ENCODE results near the gene CHCHD4. TPM values are rescaled to one million over a fixed set of nuclear protein-coding genes. Genes with fewer than 3 reads are reported as not detected.

Gene CHCHD4
- total and polyA plus RNA-seq, 10 of the 15 experiments (the other 5 are each of a cell fraction or from before 2014, with no cell fraction given), result 21.0 to 46.8 (median 29.0) TPM

- CTCF ChIA-PET, result no interaction called here
- H3K4me2 ChIP-seq (ENCODE audit: control insufficient read depth, insufficient read depth), result no peak overlapping the region
Measured at GRCh38 chr3:14134291-14134690, 9.6 kb upstream of the CHCHD4 start.

GRCh38 chr3:14133876-14134275, 9.2 kb upstream of the CHCHD4 start:
- Histone ChIP-seq H3K4me1 (ENCODE audit: control insufficient read depth, insufficient read depth, low read length) (no peaks in the 10 kb centered on the region), H3K79me2 (ENCODE audit: control insufficient read depth, insufficient read depth, low read length) (peaks cover 1% of the 10 kb centered on the region; the same call in 1 of the 2 replicates), H3K27ac (ENCODE audit: control insufficient read depth, insufficient read depth) (no peak overlapping the region), H3K9me3 (replicated peaks; ENCODE audit: control insufficient read depth, insufficient read depth, low read length) (no peaks in the 10 kb centered on the region), H3K9ac (ENCODE audit: control insufficient read depth, insufficient read depth, low read length) (no peak overlapping the region), H3K27me3 (replicated peaks in 1 of 2; ENCODE audit: control insufficient read depth in 2 of 2, insufficient read depth in 2 of 2, low read length in 1 of 2) (no peaks in the 10 kb centered on the region), H3K4me2 (ENCODE audit: control insufficient read depth, insufficient read depth) (no peak overlapping the region), H2AFZ (ENCODE audit: control insufficient read depth, low read depth, low read length) (no peak overlapping the region), H3K36me3 (ENCODE audit: control insufficient read depth in 2 of 2, insufficient read depth in 2 of 2, low read length in 1 of 2) (peaks cover 20 to 29% of the 10 kb centered on the region in 2 experiments), H3K4me3 (no peak overlapping the region), H4K20me1 (ENCODE audit: control insufficient read depth, insufficient read depth) (no peaks in the 10 kb centered on the region)
- WGBS (ENCODE audit: insufficient coverage, insufficient replicate concordance, low lambda C conversion rate, missing lambda C conversion rate), result 100% methylated on average over 5 of the region's 5 CpGs
- BruUV-seq (replicated peaks), result no TSS peak
- ChIA-PET CTCF (no interaction called here), RAD21 (ENCODE audit: unreplicated experiment) (no interaction called here), POLR2A (interaction anchor here (1.1 kb wide), 1 partner anchor 8 kb away, joined by 3 read pairs; no protein-coding TSS in a partner anchor), SMC1A (ENCODE audit: uncharacterized antibody, unreplicated experiment) (no interaction called here)
- ATAC-seq (no peak), DNase-seq (ENCODE audit: low read depth, low spot score) (no peak), FAIRE-seq (no peak)
- intact Hi-C loops (cut with micrococcal nuclease; ENCODE audit: unreplicated experiment) (no loop called here), in situ Hi-C loops (cut with MboI) (no loop called here)
- TF ChIP-seq SKIL (IDR thresholded peaks at IDR 0.05; ENCODE audit: low read depth, poor library complexity, severe bottlenecking), result no peak
- no peak for TF ChIP-seq STAT1 (conservative IDR thresholded peaks at IDR 0.05)
- no peak for TF ChIP-seq SMARCA5 (IDR thresholded peaks at IDR 0.05)
- TF ChIP-seq BCLAF1 (IDR thresholded peaks at IDR 0.05), result no peak

More at GRCh38 chr3:14134291-14134690, 9.6 kb upstream of the CHCHD4 start:
- DNase-seq (ENCODE audit: low read depth, low spot score) (no peak), FAIRE-seq (no peak), ATAC-seq (no peak)
- POLR2A ChIA-PET, result interaction anchor here (1.1 kb wide), 1 partner anchor 9 kb away, joined by 3 read pairs; no protein-coding TSS in a partner anchor
- TF ChIP-seq HSF1 (IDR thresholded peaks at IDR 0.05; ENCODE audit: low read depth, low read length) (no peak), BCL11A (IDR thresholded peaks at IDR 0.05; ENCODE audit: low read depth, low read length) (no peak), RFX5 (IDR thresholded peaks at IDR 0.05; ENCODE audit: low read depth, low read length) (no peak), POLR2A (IDR thresholded peaks at IDR 0.05; ENCODE audit: low read depth, low read length) (0 out of 2 replicates have a peak, but pooled peaks have one; percentile 29)
- Histone ChIP-seq H3K27ac (ENCODE audit: control insufficient read depth, insufficient read depth) (no peak overlapping the region), H2AFZ (ENCODE audit: control insufficient read depth, low read depth, low read length) (no peak overlapping the region), H3K9me3 (replicated peaks; ENCODE audit: control insufficient read depth, insufficient read depth, low read length) (no peaks in the 10 kb centered on the region), H3K27me3 (replicated peaks in 1 of 2; ENCODE audit: control insufficient read depth in 2 of 2, insufficient read depth in 2 of 2, low read length in 1 of 2) (no peaks in the 10 kb centered on the region), H3K9ac (ENCODE audit: control insufficient read depth, insufficient read depth, low read length) (no peak overlapping the region), H3K79me2 (ENCODE audit: control insufficient read depth, insufficient read depth, low read length) (no peaks in the 10 kb centered on the region), H3K4me3 (no peak overlapping the region), H4K20me1 (ENCODE audit: control insufficient read depth, insufficient read depth) (no peaks in the 10 kb centered on the region), H3K4me1 (ENCODE audit: control insufficient read depth, insufficient read depth, low read length) (no peaks in the 10 kb centered on the region), H3K36me3 (ENCODE audit: control insufficient read depth in 2 of 2, insufficient read depth in 2 of 2, low read length in 1 of 2) (peaks cover 18 to 29% of the 10 kb centered on the region in 2 experiments)
- SMC1A ChIA-PET (ENCODE audit: uncharacterized antibody, unreplicated experiment), result no interaction called here
- in situ Hi-C loops (cut with MboI) (no loop called here), intact Hi-C loops (cut with micrococcal nuclease; ENCODE audit: unreplicated experiment) (no loop called here)
- no TSS peak for BruUV-seq (replicated peaks)
- 89% methylated on average over 6 of the region's 6 CpGs for WGBS (ENCODE audit: insufficient coverage, insufficient replicate concordance, low lambda C conversion rate, missing lambda C conversion rate)
- RAD21 ChIA-PET (ENCODE audit: unreplicated experiment), result no interaction called here

All from GM12878 (cell line).